Measurements from ENCODE around the gene DCDC2C.
"Not testable (repeated sequence)": the region's sequence is repeated elsewhere in the genome, so short reads cannot be mapped to it uniquely, and the experiment has no call there.

DCDC2C gene

DNA sequence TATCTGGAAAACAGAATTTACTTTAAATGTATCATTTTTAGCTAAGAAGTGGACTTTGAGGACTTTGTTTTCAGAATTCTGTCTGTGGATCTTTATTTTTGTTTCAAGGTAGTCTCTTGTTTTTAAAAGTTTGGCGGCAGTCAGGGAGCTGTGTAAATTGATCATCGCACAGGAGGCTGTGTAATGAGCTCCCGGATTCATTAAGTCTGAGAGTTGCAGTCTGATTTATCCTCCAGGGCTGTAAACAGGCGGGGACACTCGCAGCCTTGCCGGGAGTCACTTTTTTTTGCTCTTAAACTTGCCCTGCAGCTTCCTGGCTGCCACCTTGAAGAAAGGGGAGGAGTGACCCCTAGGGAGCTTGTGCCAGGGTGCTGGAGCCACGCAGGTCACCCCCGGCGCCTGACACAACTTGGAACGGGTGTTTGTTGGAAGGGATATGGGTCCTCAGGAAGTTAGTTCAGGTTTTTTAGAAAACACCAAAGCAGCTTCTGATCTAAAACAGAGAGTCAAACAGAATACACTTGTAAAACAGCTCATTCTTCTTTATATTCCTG lies 76.2 kb downstream of the DCDC2C start:
- DNase-seq: no peak

DNA sequence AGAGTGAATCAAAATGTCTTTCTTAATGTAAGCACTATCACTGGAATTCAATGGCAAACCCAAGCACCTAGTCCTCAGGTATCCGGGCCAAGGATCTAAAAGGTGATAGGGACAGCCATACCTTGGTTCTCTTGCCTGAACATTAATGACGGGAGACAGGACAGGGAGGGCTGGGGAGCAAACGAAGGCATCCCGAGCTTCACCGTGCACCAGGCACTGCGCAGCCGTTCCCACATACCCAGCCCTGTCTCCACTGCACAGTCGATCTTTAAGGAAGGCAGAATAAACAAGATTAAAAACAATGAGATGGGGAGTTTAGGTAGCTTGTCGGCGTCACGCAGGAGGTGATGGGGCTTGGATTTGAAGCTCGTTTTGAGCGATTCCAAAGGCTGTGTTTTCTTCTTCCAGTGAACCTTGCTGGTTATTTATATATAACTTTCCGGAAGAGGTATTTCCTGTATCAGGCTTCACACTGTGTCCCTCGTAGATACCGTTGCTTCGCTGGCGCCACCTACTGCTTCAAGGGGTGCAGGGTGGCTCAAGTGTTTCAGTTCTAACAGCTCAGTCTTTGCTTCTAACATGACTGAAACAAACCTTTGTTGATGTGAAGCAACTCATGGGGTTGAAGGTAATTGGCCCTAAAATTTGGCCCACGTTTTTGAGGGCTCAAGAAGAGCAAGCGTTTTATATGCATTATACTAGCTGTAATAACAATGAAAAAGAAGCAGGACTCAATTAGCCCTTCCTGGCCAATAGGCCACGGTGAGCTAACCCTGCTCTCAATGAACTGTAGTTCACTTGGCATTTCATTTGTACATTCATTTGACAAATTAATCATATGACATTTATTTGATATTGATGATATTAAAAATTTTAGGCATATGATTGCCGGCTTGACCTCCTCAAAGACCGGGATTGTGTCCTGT lies 77.4 kb downstream of the DCDC2C start:
- DNase-seq: no peak

DNA sequence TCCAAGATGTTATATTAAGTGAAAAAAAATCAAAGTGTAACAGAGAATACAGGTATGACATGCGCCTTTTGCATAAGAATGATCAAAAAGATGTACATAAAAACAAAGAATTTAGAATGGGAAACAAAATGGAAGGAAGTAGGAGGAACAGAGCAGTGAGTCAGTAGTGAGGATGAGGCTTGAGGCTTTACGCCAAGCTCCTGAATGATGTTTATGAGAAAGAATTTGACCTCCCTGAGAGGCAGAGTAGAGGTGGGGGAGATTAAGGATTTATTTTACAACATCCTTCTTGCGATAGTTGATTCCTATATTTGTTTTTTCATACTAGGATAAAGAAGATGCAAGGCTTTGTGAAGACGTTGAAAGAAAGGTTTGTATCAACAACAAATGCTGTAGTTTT lies 81.4 kb downstream of the DCDC2C start:
- DNase-seq: no peak

GRCh38 chr2:3785220-3785889 lies 82.0 kb downstream of the DCDC2C start:
- DNase-seq: no peak

DNA sequence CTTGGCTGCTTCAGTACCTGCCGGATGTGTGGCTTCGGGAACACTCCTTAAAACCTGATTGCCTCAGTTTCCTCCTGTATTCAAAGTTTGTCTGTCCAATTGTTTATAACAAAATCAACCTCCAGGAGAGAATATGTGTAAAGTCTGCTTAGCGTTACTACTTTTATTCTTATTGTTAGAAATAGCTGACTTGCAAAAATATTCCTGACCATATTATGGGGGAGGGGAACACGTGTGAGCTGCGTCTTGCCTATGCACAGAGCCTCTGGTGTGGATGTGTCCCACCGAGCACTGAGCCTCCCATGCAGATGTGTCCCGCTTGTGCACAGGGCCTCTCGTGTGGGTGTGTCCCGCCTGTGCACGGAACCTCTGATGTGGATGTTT lies 82.5 kb downstream of the DCDC2C start:
- DNase-seq: no peak

- DNase-seq: no peak
These were observed 84.4 kb downstream of the DCDC2C start for GRCh38 chr2:3787768-3788167.

DNA sequence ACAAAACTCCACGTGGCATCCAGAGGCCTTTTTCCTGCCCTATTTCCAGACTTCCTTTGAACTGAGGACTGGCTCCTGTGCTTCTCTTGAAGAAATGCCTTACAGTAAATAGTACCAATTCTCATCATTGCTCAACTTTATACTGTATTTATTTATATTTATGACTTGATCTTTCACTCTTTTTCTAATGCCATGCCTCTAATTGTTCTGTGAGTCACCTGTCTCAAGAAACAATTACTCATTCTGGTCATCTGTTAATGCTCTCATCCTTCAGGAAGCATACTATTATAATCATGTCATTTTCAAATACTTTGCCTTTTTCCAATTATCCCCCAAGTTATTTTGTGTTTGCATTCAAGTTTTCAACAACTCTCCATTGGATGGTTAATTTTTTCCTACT lies 85.9 kb downstream of the DCDC2C start:
- no peak for DNase-seq

DNA sequence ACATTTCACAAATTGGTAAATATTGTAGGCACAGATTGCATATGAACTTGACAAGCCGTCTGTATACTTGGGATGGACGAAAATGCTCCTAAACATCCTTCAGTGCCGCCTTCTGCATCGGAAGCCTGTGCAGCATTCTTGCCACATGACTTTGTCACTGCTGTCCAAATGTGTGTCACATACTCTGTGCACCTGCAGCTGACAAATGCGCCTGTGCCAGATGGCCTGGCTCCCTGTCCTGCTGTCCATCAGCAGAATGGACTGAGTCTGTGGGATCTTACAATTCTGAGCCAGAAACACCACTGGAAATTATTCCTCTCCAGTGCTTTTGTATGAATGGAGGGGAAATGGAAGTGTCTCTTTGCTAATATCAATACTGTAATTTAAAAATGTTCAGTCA lies 89.9 kb downstream of the DCDC2C start:
- DNase-seq: no peak

GRCh38 chr2:3801506-3801905 lies 98.1 kb downstream of the DCDC2C start:
- no peak for DNase-seq

- no peak for DNase-seq
These were observed 102.0 kb downstream of the DCDC2C start for GRCh38 chr2:3805201-3805939.

- DNase-seq: no peak
These were observed 102.8 kb downstream of the DCDC2C start for GRCh38 chr2:3806168-3806567.

DNA sequence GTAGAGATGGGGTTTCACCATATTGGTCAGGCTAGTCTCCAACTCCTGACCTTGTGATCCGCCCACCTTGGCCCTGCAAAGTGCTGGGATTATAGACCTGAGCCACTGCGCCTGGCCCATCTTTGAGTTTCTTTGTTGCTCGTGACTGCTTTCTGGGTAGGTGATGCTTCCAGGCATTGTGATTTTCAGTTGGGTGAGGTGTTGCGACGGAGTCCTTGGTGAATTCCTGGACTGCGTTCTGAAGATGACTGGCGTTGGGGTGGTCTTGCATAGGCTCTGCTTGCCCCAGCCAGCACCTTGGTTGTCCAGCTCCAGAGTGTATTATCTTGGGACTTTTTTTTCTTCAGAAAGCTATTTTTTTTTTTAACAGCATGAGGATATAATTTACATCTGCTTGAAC lies 103.4 kb downstream of the DCDC2C start:
- no peak for DNase-seq

GRCh38 chr2:3807853-3808252 lies 104.5 kb downstream of the DCDC2C start:
- DNase-seq: no peak

GRCh38 chr2:3814706-3815245 lies 111.4 kb downstream of the DCDC2C start:
- DNase-seq: no peak

DNA sequence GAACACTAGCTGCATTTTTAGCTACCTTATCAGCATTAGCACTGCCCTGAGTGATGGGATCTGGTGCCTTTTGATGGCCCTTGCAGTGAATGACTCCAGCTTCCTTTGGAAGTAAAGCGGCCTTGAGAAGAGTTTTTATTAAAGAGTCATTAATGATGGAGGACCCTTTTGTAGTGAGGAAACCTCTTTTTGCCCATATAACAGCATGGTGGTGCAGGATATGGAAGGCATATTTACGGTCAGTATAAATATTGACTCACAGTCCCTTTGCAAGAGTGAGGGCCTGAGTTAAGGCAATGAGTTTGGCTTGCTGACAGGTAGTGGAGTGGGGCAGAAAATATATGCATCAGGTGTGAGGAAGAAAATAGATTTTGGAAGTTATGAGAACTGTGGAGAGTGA lies 113.8 kb downstream of the DCDC2C start:
- DNase-seq: not testable (repeated sequence)

DNA sequence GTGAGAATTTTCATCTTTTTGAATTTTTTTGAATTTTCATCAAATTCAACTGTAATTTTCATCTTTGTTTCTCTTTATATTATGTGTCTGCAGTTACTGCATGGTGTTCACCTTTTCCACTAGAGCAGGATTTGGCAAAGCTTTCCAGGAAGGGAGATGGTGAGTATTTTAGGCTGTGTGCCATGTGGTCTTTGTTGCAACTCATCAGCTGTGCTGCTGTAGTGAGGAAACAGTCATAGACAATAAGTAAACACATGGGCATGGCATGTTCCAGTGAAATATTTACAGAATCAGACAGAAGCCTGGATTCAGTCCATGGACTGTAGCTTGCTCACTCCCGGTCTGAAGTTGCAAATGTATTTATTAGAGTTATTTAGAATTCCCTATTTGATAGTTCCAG lies 120.4 kb downstream of the DCDC2C start:
- DNase-seq: no peak

DNA sequence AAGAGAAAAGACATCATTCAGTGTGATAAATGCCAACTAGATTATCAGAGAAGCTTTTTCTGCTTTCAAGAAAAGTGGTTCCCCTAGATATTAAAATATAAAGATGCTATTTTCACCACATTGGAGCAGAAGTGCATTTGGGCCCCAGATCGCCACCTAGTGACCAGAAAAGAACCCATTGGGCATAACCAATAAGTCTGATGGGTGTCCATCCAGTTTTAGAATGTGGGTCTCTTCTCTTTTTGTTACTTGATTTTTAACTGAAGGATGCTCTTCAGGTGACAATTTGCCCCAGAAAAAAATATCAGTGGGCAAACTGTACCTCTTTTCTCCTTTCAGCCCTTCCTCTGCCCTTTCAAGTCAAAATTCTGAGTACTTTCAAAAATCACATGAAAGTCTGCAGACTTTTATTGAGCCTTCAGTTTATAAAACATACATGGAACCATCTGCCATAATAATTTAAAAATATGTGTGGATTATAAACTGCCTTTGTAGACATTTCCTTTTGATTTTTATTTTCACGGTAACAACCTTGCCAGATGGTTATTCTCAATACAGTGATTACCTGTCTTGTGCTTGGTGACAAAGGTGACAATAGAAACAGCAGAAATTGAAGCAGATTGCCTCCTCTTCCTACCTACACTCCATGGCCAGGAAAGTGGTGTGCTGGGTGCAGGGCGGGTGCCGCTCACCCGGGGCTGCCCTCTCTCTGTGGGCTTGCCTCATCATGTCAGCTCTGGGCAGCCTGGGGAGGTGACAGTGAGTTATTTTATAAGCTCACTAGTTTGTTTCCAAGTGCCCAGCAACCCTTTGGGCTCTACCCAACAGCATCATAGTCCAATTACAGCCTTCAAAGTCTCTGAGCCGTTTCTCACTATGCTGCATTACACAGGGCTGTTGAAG lies 124.5 kb downstream of the DCDC2C start:
- no peak for DNase-seq

- no peak for DNase-seq
These were observed 127.4 kb downstream of the DCDC2C start for GRCh38 chr2:3830796-3831195.

DNA sequence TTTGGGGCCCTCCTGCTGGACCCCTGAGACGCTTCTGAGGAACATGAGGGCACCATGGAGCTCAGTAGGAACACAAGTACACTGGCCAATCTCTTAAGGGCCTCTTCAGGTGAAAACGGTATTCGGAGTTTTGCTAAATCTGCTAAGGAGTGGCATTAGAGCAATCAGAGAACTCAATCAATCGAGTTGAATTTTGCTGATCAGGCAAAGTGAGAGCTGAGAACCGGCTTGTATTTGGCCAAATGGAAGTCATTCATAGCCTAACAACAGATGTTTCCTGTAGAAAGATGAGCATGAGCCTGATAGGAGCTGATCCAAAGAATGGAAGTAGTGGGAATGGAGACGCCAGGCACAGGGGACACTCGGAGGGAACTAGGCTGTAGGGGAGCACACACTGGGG lies 133.7 kb downstream of the DCDC2C start:
- DNase-seq: no peak

DNA sequence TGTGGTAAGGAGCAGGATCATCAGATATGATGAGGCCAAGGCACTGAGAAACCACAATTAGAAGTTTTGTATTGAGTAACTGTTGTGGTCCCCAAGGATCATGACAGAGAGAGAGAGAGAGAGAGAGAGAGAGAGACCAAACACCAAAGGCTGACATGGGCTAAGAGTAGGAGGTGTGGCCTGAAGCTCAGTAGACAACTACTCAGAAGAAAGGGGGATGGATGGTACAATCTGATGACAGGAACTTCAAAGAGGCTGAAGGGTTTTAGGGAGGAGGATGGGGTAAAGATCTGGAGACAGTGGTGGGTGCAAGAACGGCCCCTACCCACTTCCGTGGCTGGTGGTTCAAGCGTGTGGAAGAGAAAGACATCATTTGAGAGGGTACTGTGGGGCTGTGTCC lies 135.0 kb downstream of the DCDC2C start:
- DNase-seq: no peak

DNA sequence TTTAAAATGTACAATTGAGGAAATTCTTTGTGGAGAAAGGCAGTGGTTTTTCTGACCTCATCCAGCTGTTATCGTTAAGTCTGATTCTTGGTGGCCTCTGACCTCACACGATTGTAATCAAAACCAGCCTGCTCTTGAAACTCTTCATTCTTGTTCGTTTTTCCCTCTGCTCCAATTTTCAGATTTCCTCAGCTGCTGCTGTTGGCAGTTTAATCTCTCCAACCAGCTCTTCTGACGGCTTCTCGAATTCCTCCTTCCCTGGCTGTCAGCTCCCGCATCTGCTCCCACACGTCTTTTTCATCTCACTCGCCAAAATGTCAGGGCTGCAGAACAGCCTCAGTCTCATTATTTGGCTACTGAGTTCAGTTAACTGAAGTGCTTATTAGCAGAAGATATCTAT lies 136.1 kb downstream of the DCDC2C start:
- no peak for DNase-seq

GRCh38 chr2:3840611-3841155 lies 137.3 kb downstream of the DCDC2C start:
- DNase-seq: no peak

Data from SIG-M5 (cell line).